PC-3 (cell line): Measurements from ENCODE around the gene PPP1R27. TPM values are rescaled to one million over a fixed set of nuclear protein-coding genes. Genes with fewer than 3 reads are reported as not detected.
A peak's percentile ranks its signal among the peaks of the same experiment; 100 is the strongest.

Experiments used
- ATAC-seq: fragments of 200-7000 bp; cut with Tn5 transposase; 2 replicates; pipeline ENCODE4 v1.9.1; 2020; ENCODE audit warnings: mild to moderate bottlenecking, moderate library complexity
- BruUV-seq: library from RNA; stranded (reverse); fragments of 400-500 nt; replicated peaks from 2 replicates; lab custom pipeline; 2021; lab: Mats Ljungman, UMichigan
- CTCF ChIA-PET: fragments of 300-600 bp; sonication (Branson Sonifier 250); formaldehyde crosslinking; loops from one replicate; lab custom pipeline; 2022; ENCODE audit warnings: antibody characterized with exemption; lab: Charles Lee
- POLR2A ChIA-PET: fragments of 300-600 bp; sonication (Branson Sonifier 250); formaldehyde crosslinking; loops from one replicate; lab custom pipeline; 2022; ENCODE audit warnings: antibody characterized with exemption; ENCODE audit not compliant: unreplicated experiment; lab: Charles Lee
- DNase-seq: peaks from one replicate; pipeline ENCODE4 v3.0.0-alpha.2; 2015
- H2AFZ ChIP-seq: fragments of 300-600 bp; sonication (generic); 2 replicates; pipeline ENCODE4 v1.6.0; 2016; ENCODE audit warnings: antibody characterized with exemption, low read length
- H3F3A ChIP-seq: fragments of 300-600 bp; sonication (generic); one replicate; pipeline ENCODE4 v1.6.0; 2017; ENCODE audit warnings: antibody characterized with exemption, low read length, control low read depth, mild to moderate bottlenecking; ENCODE audit not compliant: unreplicated experiment
- H3K27ac ChIP-seq: fragments of 300-600 bp; sonication (generic); 2 replicates; pipeline ENCODE4 v1.5.1; 2016; ENCODE audit warnings: mild to moderate bottlenecking, low read length
- H3K27me3 ChIP-seq: fragments of 300-600 bp; sonication (generic); 2 replicates; pipeline ENCODE4 v1.6.1; 2016; ENCODE audit warnings: low read length, mixed read lengths
- H3K36me3 ChIP-seq: fragments of 300-600 bp; sonication (generic); 2 replicates; pipeline ENCODE4 v1.6.1; 2016; ENCODE audit warnings: low read depth, mixed run types, low read length, mixed read lengths
- H3K4me1 ChIP-seq: fragments of 300-600 bp; sonication (generic); 2 replicates; pipeline ENCODE4 v1.5.1; 2016; ENCODE audit warnings: low read length; ENCODE audit not compliant: insufficient read depth
- H3K4me2 ChIP-seq: fragments of 300-600 bp; sonication (generic); 2 replicates; pipeline ENCODE4 v1.6.0; 2016; ENCODE audit warnings: low read length
- H3K4me3 ChIP-seq: fragments of 300-600 bp; sonication (generic); 2 replicates; pipeline ENCODE4 v1.5.1; 2016; ENCODE audit warnings: mild to moderate bottlenecking, low read length, mixed read lengths
- H3K79me2 ChIP-seq: fragments of 300-600 bp; sonication (generic); 2 replicates; pipeline ENCODE4 v1.6.1; 2017; ENCODE audit warnings: low read length, mixed read lengths
- H3K9ac ChIP-seq: fragments of 300-600 bp; sonication (generic); 2 replicates; pipeline ENCODE4 v1.6.0; 2016; ENCODE audit warnings: mild to moderate bottlenecking, low read length
- H3K9me2 ChIP-seq: fragments of 300-600 bp; sonication (generic); replicated peaks from 2 replicates; pipeline ENCODE4 v1.6.1; 2016; ENCODE audit warnings: mixed run types, low read length, mixed read lengths
- H3K9me3 ChIP-seq: fragments of 300-600 bp; sonication (generic); 2 replicates; pipeline ENCODE4 v1.6.1; 2016; ENCODE audit warnings: low read length, mixed read lengths
- H4K20me1 ChIP-seq: fragments of 300-600 bp; sonication (generic); 2 replicates; pipeline ENCODE4 v1.6.1; 2016; ENCODE audit warnings: low read length, mixed read lengths
- CTCF ChIP-seq: fragments of 300-600 bp; sonication (generic); conservative IDR thresholded peaks from 2 replicates; pipeline ENCODE4 v1.5.1; 2017; ENCODE audit warnings: antibody characterized with exemption, low read depth, mild to moderate bottlenecking, low read length
- EZH2 ChIP-seq: fragments of 300-600 bp; sonication (generic); IDR thresholded peaks from one replicate; pipeline ENCODE4 v1.6.1; 2017; ENCODE audit warnings: antibody characterized with exemption, mild to moderate bottlenecking, low read length; ENCODE audit not compliant: unreplicated experiment
- EZH2phosphoT487 ChIP-seq: fragments of 300-600 bp; sonication (generic); IDR thresholded peaks from 2 replicates; pipeline ENCODE4 v1.6.1; 2018; ENCODE audit warnings: mild to moderate bottlenecking, antibody characterized with exemption, low read length, borderline replicate concordance
- intact Hi-C: fragments of 100-400 bp; cut with micrococcal nuclease; formaldehyde crosslinking; loops from 2 replicates; pipeline ENCODE4 v1.9.0; 2023
- total RNA-seq: library from RNA; depleted of rRNA; stranded (reverse); fragments of >200 nt; gene quantifications from 2 replicates; pipeline ENCODE4 v1.2.3, GENCODE V29; 2014

PPP1R27 gene
- total RNA-seq, 1 experiment from 2014 or later: not detected

DNA sequence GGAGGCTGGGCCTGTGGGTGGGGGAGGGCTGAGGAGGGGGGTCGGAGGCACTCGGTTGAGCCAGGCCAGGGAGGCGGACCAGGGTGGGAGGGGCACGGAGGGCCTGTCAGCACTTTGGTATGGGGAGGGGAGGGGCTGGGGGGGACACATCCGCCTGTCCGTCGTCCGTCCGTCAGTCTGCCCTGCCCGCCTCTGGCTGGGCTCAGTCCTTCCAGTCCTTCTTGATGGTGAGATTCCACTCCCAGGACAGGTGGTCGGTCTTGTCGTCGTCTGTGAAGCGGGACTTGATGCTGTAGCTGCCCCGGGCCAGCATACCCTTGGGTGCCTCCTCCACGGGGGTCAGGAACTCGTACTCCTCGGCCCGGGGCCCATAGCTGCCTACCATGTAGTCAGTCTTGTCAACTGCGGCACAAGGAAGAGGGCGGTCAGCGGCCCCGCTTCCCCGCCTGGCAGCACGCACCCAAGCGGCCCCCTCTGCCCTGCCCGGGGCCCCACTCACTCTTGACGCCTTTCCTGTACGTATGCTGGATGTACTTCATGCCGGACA lies 33.9 kb upstream of the PPP1R27 start:
- Histone ChIP-seq H3K27ac (peak overlapping the region; percentile 95), H3K27me3 (no peaks in the 10 kb centered on the region), H3K36me3 (peaks cover 10% of the 10 kb centered on the region; the same call in 1 of the 2 replicates), H4K20me1 (peaks cover 6% of the 10 kb centered on the region; the same call in 1 of the 2 replicates), H3K9me2 (no peaks in the 10 kb centered on the region), H3K9ac (peak overlapping the region; percentile 98; the same call in 1 of the 2 replicates), H2AFZ (no peak overlapping the region), H3K4me1 (peaks cover 60% of the 10 kb centered on the region), H3K4me3 (peak overlapping the region; percentile 95), H3F3A (peaks cover 22% of the 10 kb centered on the region), H3K9me3 (no peaks in the 10 kb centered on the region), H3K79me2 (peaks cover 41% of the 10 kb centered on the region), H3K4me2 (peak overlapping the region; percentile 98)
- ChIA-PET POLR2A (no interaction called here), CTCF (no interaction called here)
- ATAC-seq: peak; percentile 24
- peak; percentile 86 for DNase-seq
- TSS peak; percentile 55 for BruUV-seq
- intact Hi-C loops: no loop called here
- TF ChIP-seq EZH2 (no peak), CTCF (no peak), EZH2phosphoT487 (no peak)

- peak overlapping the region; percentile 95 for H3K27ac ChIP-seq
- H3K36me3 ChIP-seq: peaks cover 15% of the 10 kb centered on the region; the same call in 1 of the 2 replicates
- TF ChIP-seq EZH2 (no peak), EZH2phosphoT487 (no peak)
- H3K4me1 ChIP-seq: peaks cover 61% of the 10 kb centered on the region
- peak overlapping the region; percentile 59 for H3K4me2 ChIP-seq
- no peak overlapping the region for H2AFZ ChIP-seq
- no peaks in the 10 kb centered on the region for H3K9me2 ChIP-seq
- intact Hi-C loops: no loop called here
- H4K20me1 ChIP-seq: peaks cover 6% of the 10 kb centered on the region; the same call in 1 of the 2 replicates
- POLR2A ChIA-PET: no interaction called here
- H3K9ac ChIP-seq: peak overlapping the region; percentile 21; the same call in 1 of the 2 replicates
- no peak overlapping the region for H3K4me3 ChIP-seq
- BruUV-seq: no TSS peak
- ATAC-seq (peak; percentile 3), DNase-seq (no peak)
- peaks cover 22% of the 10 kb centered on the region for H3F3A ChIP-seq
- H3K27me3 ChIP-seq: no peaks in the 10 kb centered on the region
- CTCF ChIA-PET: no interaction called here
- H3K79me2 ChIP-seq: peaks cover 47% of the 10 kb centered on the region
- no peaks in the 10 kb centered on the region for H3K9me3 ChIP-seq
Observed at GRCh38 chr17:81867991-81868673, 33.3 kb upstream of the PPP1R27 start.

DNA sequence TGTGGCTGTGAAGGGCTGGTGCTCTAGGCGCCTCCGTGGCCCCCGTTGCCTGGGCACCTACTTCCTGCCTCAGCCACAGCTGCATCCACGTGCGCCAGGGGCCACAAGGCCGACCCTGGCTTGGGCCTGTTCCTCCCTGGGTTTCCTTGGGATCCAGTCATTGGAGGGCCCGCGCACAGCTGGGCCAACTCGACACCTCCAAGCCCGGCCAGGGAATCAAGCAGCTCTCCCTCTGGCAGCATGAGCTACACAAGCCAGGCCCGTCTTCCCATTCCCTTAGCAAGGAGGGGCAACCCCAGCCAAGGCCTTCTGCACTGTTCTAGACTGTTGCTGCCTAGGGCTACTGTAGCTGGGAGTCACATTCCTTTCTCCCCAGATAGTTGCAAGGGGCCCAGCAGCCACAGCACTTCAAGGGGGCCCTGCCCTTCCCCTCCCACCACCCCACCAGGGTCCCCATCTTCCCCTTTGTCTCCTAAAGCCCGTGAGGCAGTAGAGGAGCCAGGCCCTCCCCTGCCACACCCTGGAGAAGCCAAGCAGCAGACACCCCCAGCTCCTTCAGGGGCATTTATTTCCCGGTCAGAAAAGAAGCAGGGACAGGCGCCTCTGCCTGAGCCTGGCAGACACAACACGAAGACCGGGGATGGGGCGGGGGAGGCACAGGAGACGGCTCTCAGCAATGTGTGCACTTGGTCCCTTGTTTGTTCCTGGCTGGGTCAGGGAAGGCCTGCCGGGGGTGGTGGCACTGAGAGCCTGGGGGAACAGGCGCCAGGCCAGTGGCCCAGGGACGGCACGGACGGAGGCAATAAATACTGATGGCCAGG lies 32.5 kb upstream of the PPP1R27 start:
- TF ChIP-seq EZH2: no peak
- TF ChIP-seq CTCF: no peak
- TF ChIP-seq EZH2phosphoT487: no peak
- intact Hi-C loops: no loop called here
- POLR2A ChIA-PET: interaction anchor here (0.6 kb wide), 2 partner anchors 138 to 315 kb away, joined by 4 to 5 read pairs; partner anchors contain the start of gene FAAP100

More for the DNA sequence above, 32.5 kb upstream of the PPP1R27 start:
- no TSS peak for BruUV-seq
- Histone ChIP-seq H2AFZ (no peak overlapping the region), H3K27me3 (no peaks in the 10 kb centered on the region), H3K4me3 (no peak overlapping the region), H4K20me1 (peaks cover 6% of the 10 kb centered on the region; the same call in 1 of the 2 replicates), H3K9me2 (no peaks in the 10 kb centered on the region), H3K36me3 (peaks cover 16% of the 10 kb centered on the region; the same call in 1 of the 2 replicates), H3K27ac (peak overlapping the region; percentile 95), H3F3A (peaks cover 22% of the 10 kb centered on the region), H3K79me2 (peaks cover 55% of the 10 kb centered on the region), H3K9ac (0 out of 2 replicates have a peak overlapping the region, but pooled peaks have one; percentile 21), H3K4me1 (peaks cover 68% of the 10 kb centered on the region), H3K9me3 (no peaks in the 10 kb centered on the region), H3K4me2 (peak overlapping the region; percentile 59; the same call in 1 of the 2 replicates)
- peak; percentile 56 for DNase-seq
- peak; percentile 21 for ATAC-seq
- CTCF ChIA-PET: no interaction called here
